ENCODE measurements around the gene EID3. TPM values are rescaled to one million over a fixed set of nuclear protein-coding genes. Genes with fewer than 3 reads are reported as not detected.

Gene EID3
- total and polyA plus RNA-seq, 10 of the 15 experiments (the other 5 are each of a cell fraction or from before 2014, with no cell fraction given) = 0.92 to 7.0 (median 4.3) TPM

DNA sequence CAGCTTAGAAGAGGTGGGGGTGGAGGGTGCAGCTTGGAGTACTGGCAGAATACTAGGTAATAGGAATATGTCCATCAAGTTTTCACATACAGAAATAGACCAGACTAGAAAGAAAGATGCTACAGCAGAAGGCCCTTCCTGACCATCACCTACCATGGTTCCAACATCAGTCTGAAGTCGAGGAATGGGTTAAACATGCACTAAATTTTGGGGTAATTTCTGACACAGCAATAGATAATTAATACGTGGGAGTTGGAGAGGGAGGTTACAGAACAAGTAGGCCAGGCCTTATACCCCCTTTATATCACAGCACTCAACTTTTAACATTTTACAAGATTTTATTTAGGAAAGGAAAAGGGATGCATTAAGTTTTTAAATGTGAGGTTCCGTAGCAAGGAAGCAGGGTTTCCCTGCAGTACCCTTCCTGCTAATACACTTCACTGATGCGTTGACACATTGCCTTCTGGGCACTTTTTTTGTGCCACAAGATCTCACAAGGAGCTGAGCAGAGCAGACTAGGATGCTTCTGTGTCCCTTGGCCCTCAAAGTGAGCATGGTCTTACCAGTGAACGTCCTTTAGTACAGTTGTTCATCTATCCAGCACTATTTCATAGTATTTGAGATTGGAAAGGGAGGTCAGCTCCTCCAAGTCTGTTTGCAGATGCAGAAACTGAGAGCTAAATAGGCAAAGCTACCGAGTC is 50.8 kb downstream of the EID3 start:
- Histone ChIP-seq H3K4me3 (no peak overlapping the region), H3K4me1 (ENCODE audit: control insufficient read depth, insufficient read depth, low read length) (peaks cover 9% of the 10 kb centered on the region), H3K4me2 (ENCODE audit: control insufficient read depth, insufficient read depth) (no peak overlapping the region), H3K9ac (ENCODE audit: control insufficient read depth, insufficient read depth, low read length) (no peak overlapping the region), H2AFZ (ENCODE audit: control insufficient read depth, low read depth, low read length) (no peak overlapping the region), H3K27ac (ENCODE audit: control insufficient read depth, insufficient read depth) (no peak overlapping the region), H3K27me3 (replicated peaks in 1 of 2; ENCODE audit: control insufficient read depth in 2 of 2, insufficient read depth in 2 of 2, low read length in 1 of 2) (no peaks in the 10 kb centered on the region), H3K36me3 (ENCODE audit: control insufficient read depth in 2 of 2, insufficient read depth in 2 of 2, low read length in 1 of 2) (peaks cover 4 to 20% of the 10 kb centered on the region in 2 experiments), H3K9me3 (replicated peaks; ENCODE audit: control insufficient read depth, insufficient read depth, low read length) (no peaks in the 10 kb centered on the region), H3K79me2 (ENCODE audit: control insufficient read depth, insufficient read depth, low read length) (no peaks in the 10 kb centered on the region), H4K20me1 (ENCODE audit: control insufficient read depth, insufficient read depth) (no peaks in the 10 kb centered on the region)
- in situ Hi-C loops (cut with MboI) = no loop called here
- SMC1A ChIA-PET (ENCODE audit: uncharacterized antibody, unreplicated experiment) = interaction anchor here (2.2 kb wide), 1 partner anchor 138 kb away, joined by 6 read pairs; no protein-coding TSS in a partner anchor
- intact Hi-C loops (cut with micrococcal nuclease; ENCODE audit: unreplicated experiment) = loop anchor here (10.0 kb wide), 2 partner anchors 300 to 470 kb away; partner anchors contain the start of gene GLT8D2
- no TSS peak for BruUV-seq (replicated peaks)
- no peak for FAIRE-seq
- TF ChIP-seq POU2F2 (IDR thresholded peaks at IDR 0.05; ENCODE audit: borderline replicate concordance, low read depth, low read length) (no peak), TCF3 (IDR thresholded peaks at IDR 0.05; ENCODE audit: borderline replicate concordance, insufficient read depth, low read depth, low read length) (no peak), ZBTB33 (IDR thresholded peaks at IDR 0.05) (no peak), GABPA (IDR thresholded peaks at IDR 0.05; ENCODE audit: low read depth) (no peak), SMARCA5 (IDR thresholded peaks at IDR 0.05) (no peak), WRNIP1 (IDR thresholded peaks at IDR 0.05; ENCODE audit: borderline replicate concordance, low read depth, low read length) (no peak), NFXL1 (IDR thresholded peaks at IDR 0.05; ENCODE audit: borderline replicate concordance) (no peak), SREBF1 (IDR thresholded peaks at IDR 0.05; ENCODE audit: low read length) (no peak), KDM1A (IDR thresholded peaks at IDR 0.05; ENCODE audit: borderline replicate concordance) (no peak), CUX1 (IDR thresholded peaks at IDR 0.05; ENCODE audit: insufficient replicate concordance, low read depth, low read length) (no peak)
- POLR2A ChIA-PET = no interaction called here
- CTCF ChIA-PET = interaction anchor here (1.3 to 1.4 kb wide), 3 partner anchors 15 to 470 kb away, joined by 3 to 5 read pairs (median 4); no protein-coding TSS in a partner anchor
- RAD21 ChIA-PET (ENCODE audit: unreplicated experiment) = interaction anchor here (1.6 kb wide), 1 partner anchor 66 kb away, joined by 6 read pairs; no protein-coding TSS in a partner anchor
- DNase-seq (ENCODE audit: low read depth, low spot score) = no peak
- no peak for ATAC-seq
- 82% methylated on average over 6 of the region's 6 CpGs for WGBS (ENCODE audit: insufficient coverage, insufficient replicate concordance, low lambda C conversion rate, missing lambda C conversion rate)

Measured in GM12878 (cell line).